Activated CD4-positive, alpha-beta T cell treated with anti-CD3 and anti-CD28 coated beads, Interleukin-2, amount 10 ng/mL, durations not matched to agents 24 days and 14 days (primary cell): ENCODE data around the gene FNDC11. TPM values are rescaled to one million over a fixed set of nuclear protein-coding genes. Genes with fewer than 3 reads are reported as not detected.
"Not testable (repeated sequence)": the region's sequence is repeated elsewhere in the genome, so short reads cannot be mapped to it uniquely, and the experiment has no call there.

ENCODE experiments used
- DNase-seq: peaks from one replicate; pipeline ENCODE4 v3.0.0; 2022
- H3K27ac Mint-ChIP-seq: one replicate; pipeline ENCODE4 v1.8.0; 2022; ENCODE audit warnings: mild to moderate bottlenecking, mixed read lengths
- H3K27me3 Mint-ChIP-seq: one replicate; pipeline ENCODE4 v1.8.0; 2022; ENCODE audit warnings: mixed read lengths
- H3K36me3 Mint-ChIP-seq: one replicate; pipeline ENCODE4 v1.8.0; 2022; ENCODE audit warnings: low read depth, mild to moderate bottlenecking, mixed read lengths
- H3K4me1 Mint-ChIP-seq: one replicate; pipeline ENCODE4 v1.8.0; 2021; ENCODE audit warnings: mixed read lengths
- H3K4me3 Mint-ChIP-seq: one replicate; pipeline ENCODE4 v1.8.0; 2022; ENCODE audit warnings: mild to moderate bottlenecking, moderate library complexity, mixed read lengths
- H3K9me3 Mint-ChIP-seq: one replicate; pipeline ENCODE4 v1.8.0; 2021; ENCODE audit warnings: mixed read lengths
- intact Hi-C: fragments of 100-400 bp; cut with micrococcal nuclease; formaldehyde crosslinking; loops from one replicate; pipeline ENCODE4 v1.15.1; 2023
- total RNA-seq: library from RNA; stranded (reverse); gene quantifications from 2 replicates; pipeline ENCODE4 v1.2.3, GENCODE V29; 2022

Gene FNDC11
- total RNA-seq, 1 donor from 2014 or later = 0.16 TPM

GRCh38 chr20:63558804-63559484 lies 5.0 kb downstream of the FNDC11 start:
- intact Hi-C loops = no loop called here
- Mint-ChIP-seq H3K4me1 (no peaks in the 10 kb centered on the region), H3K9me3 (no peaks in the 10 kb centered on the region), H3K36me3 (peaks cover 20% of the 10 kb centered on the region), H3K27ac (no peak overlapping the region), H3K4me3 (no peak overlapping the region), H3K27me3 (no peaks in the 10 kb centered on the region)
- DNase-seq = no peak

GRCh38 chr20:63559485-63560332 lies 5.8 kb downstream of the FNDC11 start:
- H3K27ac Mint-ChIP-seq, DNase-seq, intact Hi-C loops, H3K9me3 Mint-ChIP-seq, H3K4me3 Mint-ChIP-seq, H3K27me3 Mint-ChIP-seq, H3K4me1 Mint-ChIP-seq: not testable (repeated sequence)
- peaks cover 21% of the 10 kb centered on the region for H3K36me3 Mint-ChIP-seq

- Mint-ChIP-seq H3K9me3 (no peaks in the 10 kb centered on the region), H3K27ac (peak overlapping the region; percentile 56), H3K27me3 (no peaks in the 10 kb centered on the region), H3K4me3 (no peak overlapping the region), H3K36me3 (peaks cover 21% of the 10 kb centered on the region), H3K4me1 (no peaks in the 10 kb centered on the region)
- intact Hi-C loops = no loop called here
- no peak for DNase-seq
These were observed 6.4 kb downstream of the FNDC11 start for GRCh38 chr20:63560333-63560805.

- no peak overlapping the region for H3K27ac Mint-ChIP-seq
- intact Hi-C loops = no loop called here
- no peak overlapping the region for H3K4me3 Mint-ChIP-seq
- no peak for DNase-seq
- H3K9me3 Mint-ChIP-seq = no peaks in the 10 kb centered on the region
- no peaks in the 10 kb centered on the region for H3K4me1 Mint-ChIP-seq
- no peaks in the 10 kb centered on the region for H3K27me3 Mint-ChIP-seq
- H3K36me3 Mint-ChIP-seq = peaks cover 27% of the 10 kb centered on the region
These were observed 7.1 kb downstream of the FNDC11 start for GRCh38 chr20:63560856-63561609.

GRCh38 chr20:63561624-63562396 lies 7.9 kb downstream of the FNDC11 start:
- intact Hi-C loops = no loop called here
- Mint-ChIP-seq H3K27ac (no peak overlapping the region), H3K36me3 (peaks cover 27% of the 10 kb centered on the region), H3K9me3 (no peaks in the 10 kb centered on the region), H3K4me1 (no peaks in the 10 kb centered on the region), H3K4me3 (no peak overlapping the region), H3K27me3 (no peaks in the 10 kb centered on the region)
- DNase-seq = no peak

GRCh38 chr20:63562461-63563224 lies 8.7 kb downstream of the FNDC11 start:
- Mint-ChIP-seq H3K4me1 (peaks cover 4% of the 10 kb centered on the region), H3K36me3 (peaks cover 22% of the 10 kb centered on the region), H3K27me3 (no peaks in the 10 kb centered on the region), H3K27ac (no peak overlapping the region), H3K4me3 (no peak overlapping the region), H3K9me3 (no peaks in the 10 kb centered on the region)
- intact Hi-C loops = no loop called here
- DNase-seq = no peak

GRCh38 chr20:63563225-63563935 lies 9.4 kb downstream of the FNDC11 start:
- Mint-ChIP-seq H3K36me3 (peaks cover 24% of the 10 kb centered on the region), H3K4me1 (peaks cover 10% of the 10 kb centered on the region), H3K27me3 (no peaks in the 10 kb centered on the region), H3K9me3 (no peaks in the 10 kb centered on the region), H3K4me3 (no peak overlapping the region), H3K27ac (no peak overlapping the region)
- no peak for DNase-seq
- intact Hi-C loops = no loop called here

- intact Hi-C loops = no loop called here
- Mint-ChIP-seq H3K4me3 (no peak overlapping the region), H3K4me1 (peaks cover 14% of the 10 kb centered on the region), H3K9me3 (no peaks in the 10 kb centered on the region), H3K27me3 (no peaks in the 10 kb centered on the region), H3K27ac (no peak overlapping the region), H3K36me3 (peaks cover 21% of the 10 kb centered on the region)
- no peak for DNase-seq
These were observed 10.3 kb downstream of the FNDC11 start for GRCh38 chr20:63564036-63564810.

GRCh38 chr20:63565021-63565698 lies 11.2 kb downstream of the FNDC11 start:
- no peaks in the 10 kb centered on the region for H3K27me3 Mint-ChIP-seq
- DNase-seq = no peak
- H3K27ac Mint-ChIP-seq = no peak overlapping the region
- peaks cover 19% of the 10 kb centered on the region for H3K4me1 Mint-ChIP-seq
- peaks cover 24% of the 10 kb centered on the region for H3K36me3 Mint-ChIP-seq
- no peaks in the 10 kb centered on the region for H3K9me3 Mint-ChIP-seq
- intact Hi-C loops = no loop called here
- H3K4me3 Mint-ChIP-seq = no peak overlapping the region

GRCh38 chr20:63565699-63566335 lies 11.9 kb downstream of the FNDC11 start:
- H3K4me3 Mint-ChIP-seq = no peak overlapping the region
- no peaks in the 10 kb centered on the region for H3K9me3 Mint-ChIP-seq
- peaks cover 20% of the 10 kb centered on the region for H3K36me3 Mint-ChIP-seq
- intact Hi-C loops = no loop called here
- H3K4me1 Mint-ChIP-seq = peaks cover 19% of the 10 kb centered on the region
- H3K27ac Mint-ChIP-seq = no peak overlapping the region
- H3K27me3 Mint-ChIP-seq = no peaks in the 10 kb centered on the region
- DNase-seq = no peak
